Lower lobe of right lung (tissue), 2 donors: ENCODE measurements around the gene POLR3C. TPM values are rescaled to one million over a fixed set of nuclear protein-coding genes. Genes with fewer than 3 reads are reported as not detected.

ENCODE experiments used
- ATAC-seq, 2 donors: fragments of 200-7000 bp; cut with Tn5 transposase; one replicate each; pipeline ENCODE4 v1.9.1; 2020 to 2022; ENCODE audit warnings: mild to moderate bottlenecking in 2 of 2, moderate library complexity in 2 of 2
- DNase-seq: peaks from one replicate; pipeline ENCODE4 v3.0.0-alpha.2; 2020
- H3K27ac ChIP-seq: fragments of 200-600 bp; one replicate; pipeline ENCODE4 v1.8.0; 2022
- H3K27me3 ChIP-seq: fragments of 200-600 bp; one replicate; pipeline ENCODE4 v1.8.0; 2022; ENCODE audit warnings: low read depth
- H3K36me3 ChIP-seq: fragments of 200-600 bp; one replicate; pipeline ENCODE4 v1.8.0; 2022; ENCODE audit warnings: mild to moderate bottlenecking
- H3K4me1 ChIP-seq: fragments of 200-600 bp; one replicate; pipeline ENCODE4 v1.8.0; 2022
- H3K4me3 ChIP-seq: fragments of 200-600 bp; one replicate; pipeline ENCODE4 v1.8.0; 2022; ENCODE audit warnings: mild to moderate bottlenecking
- H3K9me3 ChIP-seq: fragments of 200-600 bp; one replicate; pipeline ENCODE4 v1.8.0; 2022
- intact Hi-C: fragments of 100-400 bp; cut with DNase I; formaldehyde crosslinking; loops from one replicate; pipeline ENCODE4 v1.11.0; 2022
- long read RNA-seq: library from polyadenylated mRNA; unstranded; transcript quantifications from one replicate; pipeline ENCODE4 v2.0.0, GENCODE V29; 2021
- total RNA-seq: library from RNA; stranded (reverse); fragmentation: NEBNext Ultra II Directional; extraction: Animal tissue kit (Norgen Biotek cat#: 25700); gene quantifications from one replicate; pipeline ENCODE4 v1.2.1, GENCODE V29; 2021
- TF ChIP-seq, protein P1 (sequence below): fragments of 200-600 bp; IDR thresholded peaks from one replicate; pipeline ENCODE4 v1.8.0; 2022; ENCODE audit warnings: antibody characterized with exemption, mild to moderate bottlenecking
- donor health status: DM: no; HTN: yes; CAD: no; lungs with severe emphysema.

Gene POLR3C
- 26.3 TPM for total RNA-seq
- long read RNA-seq, transcript POLR3C-201 (15 exons, 1,851 nt) = major isoform, 26 of 48 reads
- long read RNA-seq, partial matches to known transcripts = 9 of 48 reads
- long read RNA-seq, other reads (novel, unspliced or antisense) = 13 of 48 reads

GRCh38 chr1:145823565-145824498, at the start of gene POLR3C, which contains the start of gene RNF115:
TSS of gene POLR3C (plus strand) at chr1:145824200. CDS start at chr1:145825777, 1,577 bp downstream.
TSS of gene RNF115 (minus strand) at chr1:145824095. CDS start at chr1:145823873, 222 bp downstream.
- no peaks in the 10 kb centered on the region for H3K27me3 ChIP-seq
- H3K9me3 ChIP-seq = no peaks in the 10 kb centered on the region
- TF ChIP-seq, protein P1, sequence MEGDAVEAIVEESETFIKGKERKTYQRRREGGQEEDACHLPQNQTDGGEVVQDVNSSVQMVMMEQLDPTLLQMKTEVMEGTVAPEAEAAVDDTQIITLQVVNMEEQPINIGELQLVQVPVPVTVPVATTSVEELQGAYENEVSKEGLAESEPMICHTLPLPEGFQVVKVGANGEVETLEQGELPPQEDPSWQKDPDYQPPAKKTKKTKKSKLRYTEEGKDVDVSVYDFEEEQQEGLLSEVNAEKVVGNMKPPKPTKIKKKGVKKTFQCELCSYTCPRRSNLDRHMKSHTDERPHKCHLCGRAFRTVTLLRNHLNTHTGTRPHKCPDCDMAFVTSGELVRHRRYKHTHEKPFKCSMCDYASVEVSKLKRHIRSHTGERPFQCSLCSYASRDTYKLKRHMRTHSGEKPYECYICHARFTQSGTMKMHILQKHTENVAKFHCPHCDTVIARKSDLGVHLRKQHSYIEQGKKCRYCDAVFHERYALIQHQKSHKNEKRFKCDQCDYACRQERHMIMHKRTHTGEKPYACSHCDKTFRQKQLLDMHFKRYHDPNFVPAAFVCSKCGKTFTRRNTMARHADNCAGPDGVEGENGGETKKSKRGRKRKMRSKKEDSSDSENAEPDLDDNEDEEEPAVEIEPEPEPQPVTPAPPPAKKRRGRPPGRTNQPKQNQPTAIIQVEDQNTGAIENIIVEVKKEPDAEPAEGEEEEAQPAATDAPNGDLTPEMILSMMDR = no peak
- peak within 1 kb of the TSS; percentile 83 for H3K4me3 ChIP-seq
- DNase-seq = peak; percentile 94
- intact Hi-C loops = no loop called here
- peak within 1 kb of the TSS; percentile 96 for H3K27ac ChIP-seq
- peaks cover 11% of the 10 kb centered on the region for H3K4me1 ChIP-seq
- ATAC-seq = peak; percentile 97
- peaks cover 31% of the 10 kb centered on the region for H3K36me3 ChIP-seq

DNA sequence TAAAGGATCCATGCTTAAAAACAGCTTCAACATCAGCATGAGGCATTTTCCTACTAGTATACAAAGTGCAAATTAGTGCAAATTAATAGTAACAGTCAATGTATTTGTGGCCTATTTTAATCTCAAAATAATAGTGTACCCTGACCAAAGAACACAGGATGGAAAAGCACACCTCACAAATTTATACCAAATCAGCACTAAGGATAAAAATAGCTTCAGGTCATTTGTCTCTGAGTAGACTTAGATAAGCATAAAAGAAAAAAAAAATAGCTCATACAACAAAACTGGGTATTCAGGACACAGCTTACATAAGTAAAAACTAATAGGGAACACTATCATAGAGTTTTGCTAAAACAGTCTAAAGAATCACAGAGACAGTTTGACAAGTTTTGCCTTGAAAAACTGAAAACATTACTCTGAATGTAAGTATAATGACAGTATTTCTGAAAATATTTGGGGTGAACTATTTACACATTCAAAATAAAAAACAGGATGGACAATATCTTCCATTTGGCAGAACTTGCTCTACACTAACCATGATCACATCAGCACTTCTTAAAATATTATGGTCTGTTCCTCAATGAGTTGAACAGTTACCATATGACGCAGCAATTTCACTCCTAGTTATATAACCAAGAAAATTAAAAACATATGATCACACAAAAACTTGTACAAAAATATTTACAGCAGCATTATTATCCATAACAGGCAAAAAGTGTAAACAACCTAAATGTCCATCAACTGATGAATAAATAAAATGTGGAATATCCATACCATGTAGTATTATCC, 46.4 kb upstream of the POLR3C start:
- Histone ChIP-seq H3K27ac (no peak overlapping the region), H3K9me3 (no peaks in the 10 kb centered on the region), H3K4me1 (peaks cover 2% of the 10 kb centered on the region), H3K27me3 (no peaks in the 10 kb centered on the region), H3K36me3 (peaks cover 26% of the 10 kb centered on the region), H3K4me3 (no peak overlapping the region)
- DNase-seq (no peak), ATAC-seq (no peak)
- TF ChIP-seq, protein P1 = no peak
- intact Hi-C loops = no loop called here

DNA sequence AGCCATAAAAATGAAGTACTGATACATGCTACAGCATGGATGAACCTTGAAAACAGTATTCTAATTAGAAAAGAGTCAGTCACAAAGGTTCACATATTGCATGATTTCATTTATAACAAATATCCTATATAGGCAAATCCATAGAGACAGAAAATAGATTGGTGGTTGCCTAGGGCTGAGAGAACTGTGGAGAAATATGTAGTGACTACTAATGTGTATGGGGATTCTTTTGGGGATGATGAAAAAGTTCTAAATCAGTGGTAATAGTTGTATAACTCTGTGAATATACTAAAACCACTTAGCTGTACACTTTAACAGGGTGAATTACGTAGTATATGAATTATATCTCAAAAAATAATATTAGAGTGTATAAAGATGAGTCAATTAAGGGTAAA, 45.9 kb upstream of the POLR3C start:
- peaks cover 5% of the 10 kb centered on the region for H3K4me1 ChIP-seq
- no peaks in the 10 kb centered on the region for H3K9me3 ChIP-seq
- intact Hi-C loops = no loop called here
- H3K4me3 ChIP-seq = no peak overlapping the region
- ATAC-seq = no peak
- no peaks in the 10 kb centered on the region for H3K27me3 ChIP-seq
- DNase-seq = no peak
- TF ChIP-seq, protein P1 = no peak
- peaks cover 23% of the 10 kb centered on the region for H3K36me3 ChIP-seq
- no peak overlapping the region for H3K27ac ChIP-seq

DNA sequence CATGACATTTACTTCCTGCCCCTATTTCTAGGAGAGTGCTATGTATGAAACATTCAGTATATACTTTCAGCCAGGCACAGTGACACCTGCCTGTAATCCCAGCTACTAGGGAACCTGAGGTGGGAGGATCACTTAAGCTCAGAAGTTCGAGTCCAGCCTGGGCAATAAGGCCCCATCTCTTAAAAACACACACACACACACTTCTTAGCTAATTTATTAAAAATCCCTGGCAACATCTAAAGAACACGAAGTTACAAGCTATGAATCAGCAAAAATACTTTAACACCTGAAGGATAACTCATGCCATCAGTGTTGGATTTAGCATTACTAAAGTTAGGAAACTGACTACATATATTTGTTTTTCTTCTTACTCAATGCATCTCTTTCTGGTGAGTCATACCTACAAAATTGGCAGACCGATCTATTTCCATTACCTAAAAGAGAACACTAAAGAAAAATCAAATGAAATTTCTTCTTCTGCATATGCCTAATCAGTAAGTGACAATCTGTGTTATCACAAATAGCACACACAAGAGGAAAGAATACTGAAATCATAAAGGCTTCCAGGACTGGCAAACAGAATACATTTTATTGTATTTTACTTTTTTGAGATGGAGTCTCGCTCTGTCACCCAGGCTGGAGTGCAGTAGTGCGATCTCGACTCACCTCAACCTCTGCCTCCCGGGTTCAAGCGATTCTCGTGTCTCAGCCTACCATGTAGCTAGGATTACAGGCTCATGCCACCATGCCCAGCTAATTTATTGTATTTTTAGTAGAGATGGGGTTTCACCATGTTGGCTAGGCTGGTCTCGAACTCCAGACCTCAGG, 41.5 kb upstream of the POLR3C start:
- no peaks in the 10 kb centered on the region for H3K9me3 ChIP-seq
- peaks cover 35% of the 10 kb centered on the region for H3K36me3 ChIP-seq
- TF ChIP-seq, protein P1 = no peak
- DNase-seq (no peak), ATAC-seq (peak; percentile 76 to 88)
- no peak overlapping the region for H3K4me3 ChIP-seq
- peak overlapping the region; percentile 4 for H3K27ac ChIP-seq
- H3K4me1 ChIP-seq = peaks cover 14% of the 10 kb centered on the region
- intact Hi-C loops = no loop called here
- H3K27me3 ChIP-seq = no peaks in the 10 kb centered on the region
